ENCODE results near the gene RGS9.

Gene RGS9

GRCh38 chr17:65243838-65244625 is 106.9 kb downstream of the RGS9 start:
- DNase-seq (ENCODE audit: low read depth), result no peak
- no peak overlapping the region for H3K4me3 ChIP-seq (ENCODE audit: low read depth, low read length)
- no peak for TF ChIP-seq CTCF (IDR thresholded peaks at IDR 0.05; ENCODE audit: insufficient read depth, low read depth, low read length, missing control alignments)

- H3K4me3 ChIP-seq (ENCODE audit: low read depth, low read length), result no peak overlapping the region
- TF ChIP-seq CTCF (IDR thresholded peaks at IDR 0.05; ENCODE audit: insufficient read depth, low read depth, low read length, missing control alignments), result no peak
- DNase-seq (ENCODE audit: low read depth), result no peak
Observed at GRCh38 chr17:65246252-65246651, 109.1 kb downstream of the RGS9 start.

- no peak for DNase-seq (ENCODE audit: low read depth)
- H3K4me3 ChIP-seq (ENCODE audit: low read depth, low read length), result no peak overlapping the region
- no peak for TF ChIP-seq CTCF (IDR thresholded peaks at IDR 0.05; ENCODE audit: insufficient read depth, low read depth, low read length, missing control alignments)
Observed at GRCh38 chr17:65249774-65250173, 112.6 kb downstream of the RGS9 start.

GRCh38 chr17:65254166-65254565 is 117.0 kb downstream of the RGS9 start:
- no peak for TF ChIP-seq CTCF (IDR thresholded peaks at IDR 0.05; ENCODE audit: insufficient read depth, low read depth, low read length, missing control alignments)
- no peak for DNase-seq (ENCODE audit: low read depth)
- no peak overlapping the region for H3K4me3 ChIP-seq (ENCODE audit: low read depth, low read length)

- no peak for TF ChIP-seq CTCF (IDR thresholded peaks at IDR 0.05; ENCODE audit: insufficient read depth, low read depth, low read length, missing control alignments)
- no peak for DNase-seq (ENCODE audit: low read depth)
Observed at GRCh38 chr17:65259281-65259680, 122.1 kb downstream of the RGS9 start.

GRCh38 chr17:65259696-65260485 is 122.7 kb downstream of the RGS9 start:
- no peak overlapping the region for H3K4me3 ChIP-seq (ENCODE audit: low read depth, low read length)
- no peak for TF ChIP-seq CTCF (IDR thresholded peaks at IDR 0.05; ENCODE audit: insufficient read depth, low read depth, low read length, missing control alignments)
- DNase-seq (ENCODE audit: low read depth), result no peak

More at GRCh38 chr17:65259281-65259680, 122.1 kb downstream of the RGS9 start:
- H3K4me3 ChIP-seq (ENCODE audit: low read depth, low read length), result no peak overlapping the region

Data from GM12865 (cell line).